GM12878 (cell line): Measurements from ENCODE around the gene SLC35F3. TPM values are rescaled to one million over a fixed set of nuclear protein-coding genes. Genes with fewer than 3 reads are reported as not detected.

Experiments
- ATAC-seq: fragments of 200-7000 bp; cut with Tn5 transposase; 3 replicates; pipeline ENCODE4 v1.9.1; 2020; ENCODE audit warnings: mild to moderate bottlenecking, moderate library complexity
- BruUV-seq: library from RNA; stranded (reverse); fragments of 400-500 nt; replicated peaks from 2 replicates; lab custom pipeline; 2021; lab: Mats Ljungman, UMichigan
- CTCF ChIA-PET: fragments of 300-600 bp; sonication (Branson Sonifier 250); formaldehyde crosslinking; extraction: SDS; loops from one replicate; lab custom pipeline; 2021; ENCODE audit warnings: inconsistent platforms; lab: Yijun Ruan, JAX
- POLR2A ChIA-PET: fragments of 350-600 bp; formaldehyde crosslinking; extraction: SDS; loops from one replicate; lab custom pipeline; 2021; ENCODE audit warnings: inconsistent platforms; lab: Charles Lee
- RAD21 ChIA-PET: fragments of 300-600 bp; sonication (Branson Sonifier 250); formaldehyde crosslinking; loops from one replicate; lab custom pipeline; 2023; ENCODE audit warnings: antibody characterized with exemption; ENCODE audit not compliant: unreplicated experiment; lab: Charles Lee
- SMC1A ChIA-PET: fragments of 300-600 bp; sonication (Branson Sonifier 250); formaldehyde crosslinking; loops from one replicate; lab custom pipeline; 2023; ENCODE audit not compliant: unreplicated experiment, uncharacterized antibody; lab: Charles Lee
- DNase-seq: peaks from one replicate; pipeline ENCODE4 v3.0.0-alpha.2; 2011; ENCODE audit warnings: low read depth, low spot score
- FAIRE-seq: peaks from 3 replicates; lab custom pipeline; 2011; peaks lifted over from hg19 to GRCh38; lab: Jason Lieb, UNC
- H2AFZ ChIP-seq: 2 replicates; pipeline ENCODE4 v1.6.0; 2011; ENCODE audit warnings: low read depth, low read length, control low read depth; ENCODE audit not compliant: control insufficient read depth
- H3K27ac ChIP-seq: 2 replicates; pipeline ENCODE4 v1.5.1; 2011; ENCODE audit warnings: control low read depth; ENCODE audit not compliant: control insufficient read depth, insufficient read depth
- H3K27me3 ChIP-seq, 2 experiments: replicated peaks in 1 of 2; 2 replicates each; pipeline versions ENCODE4 v1.6.0 to v1.6.1; 2011; ENCODE audit warnings: low read length in 1 of 2; ENCODE audit not compliant: control insufficient read depth in 2 of 2, insufficient read depth in 2 of 2
- H3K36me3 ChIP-seq, 2 experiments: 2 replicates each; pipeline ENCODE4 v1.5.1; 2011; ENCODE audit warnings: low read length in 1 of 2; ENCODE audit not compliant: control insufficient read depth in 2 of 2, insufficient read depth in 2 of 2
- H3K4me1 ChIP-seq: 2 replicates; pipeline ENCODE4 v1.6.1; 2011; ENCODE audit warnings: mild to moderate bottlenecking, low read length, moderate library complexity, mixed read lengths; ENCODE audit not compliant: control insufficient read depth, insufficient read depth
- H3K4me2 ChIP-seq: 2 replicates; pipeline ENCODE4 v1.6.0; 2011; ENCODE audit warnings: control low read depth; ENCODE audit not compliant: control insufficient read depth, insufficient read depth
- H3K4me3 ChIP-seq: fragments of 200-600 bp; sonication (generic); 2 replicates; pipeline ENCODE4 v1.5.1; 2016
- H3K79me2 ChIP-seq: 2 replicates; pipeline ENCODE4 v1.6.0; 2011; ENCODE audit warnings: low read length; ENCODE audit not compliant: control insufficient read depth, insufficient read depth
- H3K9ac ChIP-seq: 2 replicates; pipeline ENCODE4 v1.8.0; 2011; ENCODE audit warnings: low read length, control low read depth, mixed read lengths; ENCODE audit not compliant: control insufficient read depth, insufficient read depth
- H3K9me3 ChIP-seq: replicated peaks from 3 replicates; pipeline ENCODE4 v1.5.1; 2011; ENCODE audit warnings: mild to moderate bottlenecking, low read length; ENCODE audit not compliant: control insufficient read depth, insufficient read depth
- H4K20me1 ChIP-seq: 2 replicates; pipeline ENCODE4 v1.6.0; 2011; ENCODE audit not compliant: control insufficient read depth, insufficient read depth
- FOS ChIP-seq: IDR thresholded peaks from 3 replicates; pipeline ENCODE4 v1.6.1; 2011; ENCODE audit warnings: borderline replicate concordance; ENCODE audit not compliant: insufficient read length; ENCODE audit errors: extremely low read depth
- IRF5 ChIP-seq: fragments of 450-650 bp; IDR thresholded peaks from 2 replicates; pipeline ENCODE4 v1.6.1; 2017; ENCODE audit warnings: borderline replicate concordance
- MTA2 ChIP-seq: fragments of 450-650 bp; IDR thresholded peaks from 2 replicates; pipeline ENCODE4 v1.6.1; 2016; ENCODE audit warnings: low read depth, mild to moderate bottlenecking, moderate library complexity
- NR2C2 ChIP-seq: IDR thresholded peaks from 2 replicates; pipeline ENCODE4 v1.6.1; 2011; ENCODE audit warnings: borderline replicate concordance, low read depth; ENCODE audit not compliant: control insufficient read depth, insufficient read length
- WGBS: methylation state at CpG from one replicate; pipeline ENCODE4 v1.1.6; 2016; ENCODE audit warnings: low lambda C conversion rate; ENCODE audit not compliant: insufficient replicate concordance, insufficient coverage; ENCODE audit errors: missing lambda C conversion rate; 5-methylcytosine and 5-hydroxymethylcytosine counted together
- in situ Hi-C: fragments of 300-500 bp; cut with MboI; formaldehyde crosslinking; loops from 9 replicates; pipeline ENCODE4 v1.14.3; 2018; ENCODE audit warnings: mixed read lengths
- intact Hi-C: fragments of 100-400 bp; cut with micrococcal nuclease; formaldehyde crosslinking; loops from one replicate; pipeline ENCODE4 v1.14.2; 2022; ENCODE audit not compliant: unreplicated experiment
- polyA plus RNA-seq, 11 experiments: library from polyadenylated mRNA; depleted of rRNA in 4 of 11; unstranded in 6 of 11; stranded (reverse) in 5 of 11; fragments of >200 nt; fragmentation: Nextera tagmentation in 4 of 11; fragmentation: Illumina TruSeq in 1 of 11; extraction: Ambion mirVana in 4 of 11; extraction: Trizol in 1 of 11; gene quantifications; 1 replicate in 1 of 11; 2 replicates in 10 of 11; pipeline versions ENCODE4 v1.2.1 to v1.2.3, GENCODE V29; 2011 to 2016; ENCODE audit warnings: inconsistent platforms in 2 of 11, missing spikeins in 2 of 11, low read depth in 1 of 11
- total RNA-seq, 4 experiments: library from RNA; depleted of rRNA in 3 of 4; stranded (reverse); fragments of >200 nt in 3 of 4; fragmentation: Illumina TruSeq in 1 of 4; extraction: Trizol in 1 of 4; gene quantifications; 2 replicates each; pipeline versions ENCODE4 v1.2.1 to v1.2.3, GENCODE V29; 2013 to 2021

Gene SLC35F3
- total and polyA plus RNA-seq, 10 of the 15 experiments (the other 5 are each of a cell fraction or from before 2014, with no cell fraction given): 1.0 to 8.6 (median 5.7) TPM

GRCh38 chr1:234168061-234168724 is 263.7 kb downstream of the SLC35F3 start:
- ChIA-PET CTCF (no interaction called here), SMC1A (interaction anchor here (0.6 to 1.4 kb wide), 2 partner anchors 11 to 110 kb away, joined by 3 to 4 read pairs; no protein-coding TSS in a partner anchor), RAD21 (no interaction called here), POLR2A (no interaction called here)
- ATAC-seq (no peak), DNase-seq (no peak), FAIRE-seq (no peak)
- Histone ChIP-seq H3K36me3 (no peaks in the 10 kb centered on the region), H3K4me2 (no peak overlapping the region), H3K4me3 (no peak overlapping the region), H3K27ac (no peak overlapping the region), H3K9me3 (no peaks in the 10 kb centered on the region), H4K20me1 (no peaks in the 10 kb centered on the region), H3K79me2 (no peaks in the 10 kb centered on the region), H2AFZ (no peak overlapping the region), H3K4me1 (peaks cover 6% of the 10 kb centered on the region; the same call in 1 of the 2 replicates), H3K27me3 (0 out of 4 replicates have a peak, but pooled peaks cover 0 to 2% of the 10 kb centered on the region in 2 experiments), H3K9ac (no peak overlapping the region)
- intact Hi-C loops (no loop called here), in situ Hi-C loops (no loop called here)
- TF ChIP-seq IRF5 (no peak), NR2C2 (no peak), FOS (no peak), MTA2 (no peak)
- no TSS peak for BruUV-seq
- WGBS: 29% methylated on average over 7 of the region's 7 CpGs
